Astrocyte of the cerebellum (primary cell): ENCODE data around the gene C2CD3.

Source experiments
- DNase-seq: peaks from one replicate; pipeline ENCODE4 v3.0.0-alpha.2; 2011; ENCODE audit warnings: low read depth
- H3K4me3 ChIP-seq: 2 replicates; pipeline ENCODE4 v1.5.1; 2011; ENCODE audit warnings: mild to moderate bottlenecking, low read depth, low read length, moderate library complexity
- CTCF ChIP-seq: IDR thresholded peaks from 2 replicates; pipeline ENCODE4 v1.5.1; 2012; ENCODE audit warnings: low read length, low read depth, moderate library complexity, mild to moderate bottlenecking; ENCODE audit errors: missing control alignments
- in situ Hi-C: cut with HindIII; loops from 2 replicates; pipeline ENCODE4 v1.10.0; 2017; ENCODE audit warnings: low sequenced_read_pairs

C2CD3 gene

DNA sequence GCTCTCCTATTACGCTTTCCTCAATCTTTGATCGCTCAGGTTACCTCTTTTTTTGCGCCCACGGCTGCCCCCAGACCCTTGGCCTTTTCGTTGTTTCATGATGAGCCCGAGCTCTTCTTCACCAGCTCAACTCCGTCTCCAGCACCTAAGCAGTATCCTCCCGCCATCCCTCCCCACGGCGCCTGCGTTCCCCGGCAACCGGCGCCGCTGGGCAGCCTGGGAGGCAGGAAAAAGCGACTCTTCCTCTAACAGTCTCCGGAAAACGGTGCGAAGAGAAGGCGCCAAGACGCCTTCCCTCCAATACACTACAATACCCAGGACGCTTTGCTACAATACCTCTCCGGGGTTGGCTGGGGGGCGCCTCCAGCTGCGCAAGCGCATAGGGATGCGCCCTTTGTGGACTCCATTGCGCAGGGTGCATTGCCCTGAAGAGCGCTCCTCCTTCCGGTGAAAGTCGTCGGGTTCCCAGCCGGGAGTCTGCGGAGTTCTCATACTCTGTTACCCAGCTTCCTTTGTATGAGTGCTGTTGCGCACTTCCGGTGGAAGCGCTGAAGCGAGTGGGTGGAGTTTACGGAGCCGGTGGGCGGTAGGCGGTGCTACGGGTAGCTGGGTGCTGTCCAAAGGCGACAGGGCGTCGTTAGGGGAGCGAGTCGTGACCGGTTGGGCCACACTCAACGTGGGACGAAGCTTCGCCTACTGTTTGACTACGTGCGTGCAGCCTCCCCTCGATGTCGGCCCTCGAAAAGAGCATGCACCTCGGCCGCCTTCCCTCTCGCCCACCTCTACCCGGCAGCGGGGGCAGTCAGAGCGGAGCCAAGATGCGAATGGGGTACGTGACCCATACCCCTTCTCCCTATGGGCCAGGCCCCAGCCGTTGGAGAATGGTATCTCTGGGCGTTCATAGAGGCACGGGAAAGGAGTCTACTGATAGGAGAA lies at the start of gene C2CD3, which contains the start of gene PPME1:
Gene C2CD3, minus strand, starts transcription at position 309 of the 936 bp plus-strand sequence. Its CDS starts 210 bp downstream, at position 99.
Gene PPME1, plus strand, starts transcription at position 596 of the 936 bp plus-strand sequence. Its CDS starts 133 bp downstream, at position 729.
- in situ Hi-C loops, result loop anchor here (5.0 kb wide), 1 partner anchor 99 kb away; no protein-coding TSS in a partner anchor
- peak; percentile 46 for TF ChIP-seq CTCF
- peak; percentile 99 for DNase-seq
- H3K4me3 ChIP-seq, result peak within 1 kb of the TSS; percentile 88

DNA sequence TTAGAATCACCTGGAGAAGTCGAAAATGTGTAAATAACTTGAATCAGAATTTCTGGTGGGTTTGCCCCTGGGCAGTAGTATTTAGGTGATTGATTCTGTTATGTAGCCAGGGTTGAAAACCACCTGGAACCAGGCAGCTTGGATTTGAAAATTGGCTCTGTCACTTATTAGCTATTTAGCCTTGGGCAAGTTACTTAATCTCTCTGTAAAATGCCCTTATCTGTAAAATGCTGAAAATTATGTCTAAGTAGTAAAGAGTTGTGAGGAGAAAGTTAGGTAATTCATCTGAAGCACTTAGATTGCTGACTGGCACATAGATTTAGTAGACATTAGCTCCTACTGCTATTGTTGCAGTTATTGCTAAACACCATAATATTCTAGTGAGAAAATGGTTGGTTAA lies 49.6 kb upstream of the C2CD3 start:
- in situ Hi-C loops, result no loop called here
- no peak for TF ChIP-seq CTCF
- no peak for DNase-seq
- H3K4me3 ChIP-seq, result no peak overlapping the region

DNA sequence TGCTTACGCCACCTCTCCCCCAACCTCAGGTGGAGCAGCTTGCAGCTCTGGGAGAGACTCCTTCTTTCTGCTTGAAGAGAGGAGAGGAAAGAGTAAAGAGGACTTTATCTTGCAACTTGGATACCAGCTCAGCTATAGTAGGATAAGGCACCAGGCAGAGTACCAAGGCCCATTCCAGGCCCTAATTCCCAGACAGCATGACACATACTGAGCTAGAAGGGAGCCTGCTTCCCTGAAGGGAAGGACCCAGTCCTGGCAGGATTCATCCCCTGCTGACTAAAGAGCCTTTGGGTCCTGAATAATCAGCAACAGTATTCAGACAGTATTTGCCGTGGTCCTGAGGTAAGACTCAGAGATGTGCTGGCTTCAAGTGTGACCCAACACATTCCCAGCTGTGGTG lies 41.7 kb upstream of the C2CD3 start:
- no peak overlapping the region for H3K4me3 ChIP-seq
- no peak for DNase-seq
- in situ Hi-C loops, result no loop called here
- TF ChIP-seq CTCF, result no peak

- in situ Hi-C loops, result no loop called here
- no peak for TF ChIP-seq CTCF
- no peak overlapping the region for H3K4me3 ChIP-seq
- no peak for DNase-seq
These were observed 37.7 kb upstream of the C2CD3 start for GRCh38 chr11:74208507-74208906.

DNA sequence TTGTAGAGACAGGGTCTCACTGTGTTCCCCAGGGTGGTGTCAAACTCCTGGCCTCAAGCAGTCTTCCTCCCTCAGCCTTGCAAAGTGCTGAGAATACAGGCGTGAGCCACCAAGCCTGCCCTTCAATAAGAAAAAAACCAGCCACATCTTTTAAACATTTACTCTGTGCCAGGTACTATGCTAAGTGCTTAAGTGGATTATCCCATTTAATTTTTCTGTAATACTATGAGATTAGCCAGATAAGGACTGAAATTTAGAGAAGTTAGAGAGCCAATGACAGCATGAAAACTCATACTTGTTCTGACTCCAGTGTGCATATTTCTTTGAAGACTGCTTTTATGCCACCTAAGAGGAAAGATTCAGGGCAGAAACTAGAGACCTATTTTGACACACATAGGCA lies 35.9 kb upstream of the C2CD3 start:
- DNase-seq, result no peak
- no peak for TF ChIP-seq CTCF
- H3K4me3 ChIP-seq, result no peak overlapping the region
- in situ Hi-C loops, result no loop called here

DNA sequence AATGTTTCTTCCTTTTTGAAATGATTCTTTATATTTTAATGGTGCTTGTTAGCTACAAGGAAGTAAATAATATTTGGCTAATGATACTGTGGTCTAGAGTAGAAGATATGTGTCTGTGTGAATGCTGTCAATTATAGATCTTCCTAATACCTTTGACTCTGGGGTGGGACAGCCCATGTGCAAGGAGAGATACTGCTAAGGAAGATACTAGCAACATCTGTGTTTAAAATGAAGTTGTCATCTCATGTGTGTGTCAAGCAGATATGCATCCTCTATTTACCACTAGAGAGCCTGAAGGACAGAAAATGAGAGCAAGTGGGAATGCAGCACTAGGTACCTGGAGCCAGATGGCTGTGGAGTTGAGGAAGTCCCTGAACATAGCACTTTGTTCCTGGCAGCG lies 34.4 kb upstream of the C2CD3 start:
- no peak overlapping the region for H3K4me3 ChIP-seq
- in situ Hi-C loops, result no loop called here
- TF ChIP-seq CTCF, result no peak
- no peak for DNase-seq
